CD8-positive, alpha-beta memory T cell (primary cell): ENCODE measurements around the gene ACADVL. TPM values are rescaled to one million over a fixed set of nuclear protein-coding genes. Genes with fewer than 3 reads are reported as not detected.

ENCODE experiments used
- CTCF ChIA-PET: fragments of 350-600 bp; sonication (Branson Sonifier 250); formaldehyde crosslinking; loops from one replicate; lab custom pipeline; 2021; ENCODE audit warnings: antibody characterized with exemption; lab: Charles Lee
- POLR2A ChIA-PET: fragments of 350-600 bp; sonication (Branson Sonifier 250); formaldehyde crosslinking; loops from one replicate; lab custom pipeline; 2021; ENCODE audit warnings: antibody characterized with exemption; lab: Charles Lee
- DNase-seq, 5 donors: peaks; one replicate each; pipeline versions ENCODE4 v3.0.0 to v3.0.0-alpha.2; 2020 to 2022; ENCODE audit warnings: mixed read lengths in 1 of 5
- H3K27ac ChIP-seq: one replicate; pipeline ENCODE4 v1.7.0; 2013; ENCODE audit warnings: low read depth, mild to moderate bottlenecking, low read length, moderate library complexity
- H3K27me3 ChIP-seq: 2 replicates; pipeline ENCODE4 v1.7.0; 2013; ENCODE audit warnings: low read length, mild to moderate bottlenecking; ENCODE audit not compliant: insufficient read depth, poor library complexity, severe bottlenecking
- H3K36me3 ChIP-seq: 2 replicates; pipeline ENCODE4 v1.7.0; 2013; ENCODE audit warnings: mild to moderate bottlenecking, low read length, moderate library complexity; ENCODE audit not compliant: insufficient read depth
- H3K4me1 ChIP-seq: 2 replicates; pipeline ENCODE4 v1.7.0; 2013; ENCODE audit warnings: mild to moderate bottlenecking, low read length, moderate library complexity; ENCODE audit not compliant: insufficient read depth
- H3K4me3 ChIP-seq: 2 replicates; pipeline ENCODE4 v1.7.0; 2013; ENCODE audit warnings: mild to moderate bottlenecking, low read length
- H3K9me3 ChIP-seq: 2 replicates; pipeline ENCODE4 v1.7.0; 2013; ENCODE audit warnings: mild to moderate bottlenecking, low read length
- H3K27ac Mint-ChIP-seq, 8 donors: one replicate each; pipeline ENCODE4 v1.8.0; 2020 to 2021; ENCODE audit warnings: mixed read lengths in 8 of 8, mild to moderate bottlenecking in 6 of 8, inconsistent platforms in 3 of 8, moderate library complexity in 3 of 8
- H3K27me3 Mint-ChIP-seq, 2 donors: one replicate each; pipeline ENCODE4 v1.8.0; 2020 to 2021; ENCODE audit warnings: mixed read lengths in 2 of 2, mild to moderate bottlenecking in 1 of 2, moderate library complexity in 1 of 2
- H3K36me3 Mint-ChIP-seq, 3 donors: one replicate each; pipeline ENCODE4 v1.8.0; 2020 to 2021; ENCODE audit warnings: mixed read lengths in 3 of 3, inconsistent platforms in 1 of 3, mild to moderate bottlenecking in 1 of 3
- H3K4me1 Mint-ChIP-seq, 3 donors: one replicate each; pipeline ENCODE4 v1.8.0; 2020 to 2021; ENCODE audit warnings: mixed read lengths in 3 of 3, inconsistent platforms in 1 of 3, mild to moderate bottlenecking in 1 of 3
- H3K4me3 Mint-ChIP-seq, 7 donors: one replicate each; pipeline ENCODE4 v1.8.0; 2020 to 2021; ENCODE audit warnings: mixed read lengths in 7 of 7, mild to moderate bottlenecking in 6 of 7, moderate library complexity in 4 of 7, inconsistent platforms in 2 of 7
- H3K9me3 Mint-ChIP-seq, 5 donors: one replicate each; pipeline ENCODE4 v1.8.0; 2020 to 2022; ENCODE audit warnings: mixed read lengths in 5 of 5, mild to moderate bottlenecking in 3 of 5, moderate library complexity in 2 of 5, inconsistent platforms in 1 of 5
- polyA plus RNA-seq: library from polyadenylated mRNA; unstranded; fragments of 300-500 nt; fragmentation: Illumina TruSeq; gene quantifications from one replicate; pipeline ENCODE4 v1.2.3, GENCODE V29; 2021
- total RNA-seq, 2 experiments: library from RNA; stranded (reverse); gene quantifications; one replicate each; pipeline ENCODE4 v1.2.3, GENCODE V29; 2021

The ACADVL gene
- total and polyA plus RNA-seq, 3 experiments from 2014 or later = 109 to 288 (median 281) TPM

GRCh38 chr17:7246779-7247178 is 27.0 kb downstream of the ACADVL start:
- H3K27me3 ChIP-seq = no peaks in the 10 kb centered on the region
- H3K4me1 ChIP-seq = peaks cover 31% of the 10 kb centered on the region
- H3K27me3 Mint-ChIP-seq = peaks cover 0 to 7% of the 10 kb centered on the region in 2 donors
- POLR2A ChIA-PET = no interaction called here
- H3K4me3 ChIP-seq = no peak overlapping the region
- H3K36me3 ChIP-seq = peaks cover 25% of the 10 kb centered on the region
- H3K9me3 Mint-ChIP-seq = peaks cover 0 to 3% (median 0%) of the 10 kb centered on the region in 5 donors
- peaks cover 40 to 48% (median 44%) of the 10 kb centered on the region in 3 donors for H3K4me1 Mint-ChIP-seq
- no peak overlapping the region for H3K27ac ChIP-seq
- H3K4me3 Mint-ChIP-seq = peak overlapping the region in 3 of 7 donors; percentile 27 to 64 (median 34)
- peak overlapping the region in 4 of 8 donors; percentile 32 to 95 (median 76) for H3K27ac Mint-ChIP-seq
- H3K9me3 ChIP-seq = no peaks in the 10 kb centered on the region
- peaks cover 0 to 49% (median 14%) of the 10 kb centered on the region in 3 donors for H3K36me3 Mint-ChIP-seq
- DNase-seq = no peak
- CTCF ChIA-PET = interaction anchor here (1.6 kb wide), 1 partner anchor 27 kb away, joined by 4 read pairs; the partner anchor contains the start of genes ACADVL and DLG4

GRCh38 chr17:7248796-7249195 is 29.1 kb downstream of the ACADVL start:
- H3K36me3 Mint-ChIP-seq = peaks cover 0 to 50% (median 16%) of the 10 kb centered on the region in 3 donors
- H3K4me3 ChIP-seq = no peak overlapping the region
- H3K27ac ChIP-seq = no peak overlapping the region
- H3K27me3 ChIP-seq = no peaks in the 10 kb centered on the region
- no peak for DNase-seq
- peaks cover 33% of the 10 kb centered on the region for H3K4me1 ChIP-seq
- peaks cover 0 to 2% of the 10 kb centered on the region in 2 donors for H3K27me3 Mint-ChIP-seq
- H3K4me1 Mint-ChIP-seq = peaks cover 39 to 47% (median 46%) of the 10 kb centered on the region in 3 donors
- no peaks in the 10 kb centered on the region for H3K9me3 Mint-ChIP-seq
- ChIA-PET CTCF (interaction anchor here (1.9 kb wide), 1 partner anchor 9 kb away, joined by 5 read pairs; no protein-coding TSS in a partner anchor), POLR2A (no interaction called here)
- peaks cover 25% of the 10 kb centered on the region for H3K36me3 ChIP-seq
- H3K9me3 ChIP-seq = no peaks in the 10 kb centered on the region
- peak overlapping the region; percentile 37 to 95 (median 93) for H3K4me3 Mint-ChIP-seq
- peak overlapping the region in 3 of 8 donors; percentile 35 to 91 (median 63) for H3K27ac Mint-ChIP-seq

DNA sequence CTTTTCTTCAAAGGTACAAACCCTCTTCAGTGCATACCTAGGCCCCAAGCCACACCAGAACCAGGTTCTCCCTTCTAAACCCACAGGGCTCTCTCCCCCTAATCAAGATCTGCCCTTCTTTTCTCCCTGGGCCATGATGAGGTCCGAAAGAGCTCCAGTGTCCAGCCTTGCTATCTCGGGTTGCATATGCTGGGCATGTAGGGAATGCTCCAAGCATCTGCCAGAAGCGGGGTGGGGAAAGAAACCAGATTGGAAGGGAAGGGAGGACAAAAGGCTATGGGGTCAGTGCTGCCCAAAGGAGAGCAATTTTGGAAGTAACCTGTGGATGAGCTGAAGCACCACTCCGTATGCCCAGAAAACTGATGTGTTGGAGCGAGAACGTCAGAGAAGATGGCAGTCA is 29.5 kb downstream of the ACADVL start:
- no peak overlapping the region for H3K4me3 ChIP-seq
- H3K27ac ChIP-seq = no peak overlapping the region
- H3K27ac Mint-ChIP-seq = peak overlapping the region in 2 of 8 donors; percentile 76 to 91
- ChIA-PET POLR2A (no interaction called here), CTCF (interaction anchor here (1.0 to 1.9 kb wide), 2 partner anchors 9 to 47 kb away, joined by 3 to 5 read pairs; no protein-coding TSS in a partner anchor)
- no peaks in the 10 kb centered on the region for H3K9me3 ChIP-seq
- H3K27me3 Mint-ChIP-seq = peaks cover 0 to 2% of the 10 kb centered on the region in 2 donors
- peaks cover 26% of the 10 kb centered on the region for H3K36me3 ChIP-seq
- H3K36me3 Mint-ChIP-seq = peaks cover 0 to 50% (median 18%) of the 10 kb centered on the region in 3 donors
- DNase-seq = no peak
- peak overlapping the region; percentile 66 to 95 (median 93) for H3K4me3 Mint-ChIP-seq
- no peaks in the 10 kb centered on the region for H3K9me3 Mint-ChIP-seq
- H3K4me1 Mint-ChIP-seq = peaks cover 41 to 51% (median 46%) of the 10 kb centered on the region in 3 donors
- peaks cover 33% of the 10 kb centered on the region for H3K4me1 ChIP-seq
- no peaks in the 10 kb centered on the region for H3K27me3 ChIP-seq

GRCh38 chr17:7249830-7250229 is 30.1 kb downstream of the ACADVL start:
- Histone ChIP-seq H3K4me3 (peak overlapping the region; percentile 68), H3K9me3 (no peaks in the 10 kb centered on the region), H3K36me3 (peaks cover 24% of the 10 kb centered on the region), H3K4me1 (peaks cover 33% of the 10 kb centered on the region), H3K27ac (peak overlapping the region; percentile 97), H3K27me3 (no peaks in the 10 kb centered on the region)
- H3K4me3 Mint-ChIP-seq = peak overlapping the region; percentile 70 to 98 (median 93)
- H3K36me3 Mint-ChIP-seq = peaks cover 0 to 50% (median 14%) of the 10 kb centered on the region in 3 donors
- H3K27ac Mint-ChIP-seq = peak overlapping the region in 6 of 8 donors; percentile 46 to 96 (median 96)
- H3K9me3 Mint-ChIP-seq = no peaks in the 10 kb centered on the region
- peaks cover 0 to 2% of the 10 kb centered on the region in 2 donors for H3K27me3 Mint-ChIP-seq
- CTCF ChIA-PET = interaction anchor here (1.0 to 1.9 kb wide), 2 partner anchors 10 to 47 kb away, joined by 3 to 5 read pairs; no protein-coding TSS in a partner anchor
- H3K4me1 Mint-ChIP-seq = peaks cover 41 to 55% (median 46%) of the 10 kb centered on the region in 3 donors
- DNase-seq = no peak
- POLR2A ChIA-PET = interaction anchor here (2.5 kb wide), 1 partner anchor 10 kb away, joined by 16 read pairs; the partner anchor contains the start of gene PHF23

- Mint-ChIP-seq H3K36me3 (peaks cover 0 to 51% (median 14%) of the 10 kb centered on the region in 3 donors), H3K27ac (peak overlapping the region; percentile 86 to 100 (median 96)), H3K4me1 (peaks cover 41 to 55% (median 46%) of the 10 kb centered on the region in 3 donors), H3K27me3 (peaks cover 0 to 2% of the 10 kb centered on the region in 2 donors), H3K4me3 (peak overlapping the region; percentile 94 to 98 (median 96)), H3K9me3 (no peaks in the 10 kb centered on the region)
- CTCF ChIA-PET = interaction anchor here (1.1 to 1.2 kb wide), 2 partner anchors 8 to 13 kb away, joined by 4 to 6 read pairs; partner anchors contain the start of gene GABARAP
- no peaks in the 10 kb centered on the region for H3K9me3 ChIP-seq
- POLR2A ChIA-PET = interaction anchor here (0.7 to 2.5 kb wide), 5 partner anchors 8 to 868 kb away, joined by 3 to 16 read pairs (median 6); partner anchors contain the start of genes DVL2, GABARAP and PHF23
- H3K4me3 ChIP-seq = peak overlapping the region; percentile 68
- peaks cover 33% of the 10 kb centered on the region for H3K4me1 ChIP-seq
- H3K36me3 ChIP-seq = peaks cover 23% of the 10 kb centered on the region
- H3K27ac ChIP-seq = peak overlapping the region; percentile 97
- H3K27me3 ChIP-seq = no peaks in the 10 kb centered on the region
- peak in 2 of 5 donors; percentile 10 to 35 for DNase-seq
These were observed 31.2 kb downstream of the ACADVL start for GRCh38 chr17:7250695-7251627.

- peak within 1 kb of the TSS; percentile 97 to 100 (median 99) for H3K27ac Mint-ChIP-seq
- peaks cover 0 to 2% of the 10 kb centered on the region in 2 donors for H3K27me3 Mint-ChIP-seq
- DNase-seq = peak in 4 of 5 donors; percentile 98 to 100 (median 98)
- H3K4me1 Mint-ChIP-seq = peaks cover 38 to 55% (median 41%) of the 10 kb centered on the region in 3 donors
- Histone ChIP-seq H3K9me3 (no peaks in the 10 kb centered on the region), H3K27me3 (no peaks in the 10 kb centered on the region), H3K4me3 (peak within 1 kb of the TSS; percentile 85), H3K4me1 (peaks cover 33% of the 10 kb centered on the region), H3K27ac (peak within 1 kb of the TSS; percentile 97), H3K36me3 (peaks cover 16% of the 10 kb centered on the region)
- ChIA-PET POLR2A (interaction anchor here (0.7 to 2.5 kb wide), 5 partner anchors 9 to 868 kb away, joined by 3 to 16 read pairs (median 6); partner anchors contain the start of genes DVL2, GABARAP and PHF23), CTCF (interaction anchor here (1.1 to 1.2 kb wide), 2 partner anchors 9 to 13 kb away, joined by 4 to 6 read pairs; partner anchors contain the start of gene GABARAP)
- H3K4me3 Mint-ChIP-seq = peak within 1 kb of the TSS; percentile 94 to 98 (median 96)
- peaks cover under 1 to 50% (median 10%) of the 10 kb centered on the region in 3 donors for H3K36me3 Mint-ChIP-seq
- H3K9me3 Mint-ChIP-seq = no peaks in the 10 kb centered on the region
These were observed 32.0 kb downstream of the ACADVL start, which contains the start of gene CTDNEP1 for GRCh38 chr17:7251661-7252175. Gene CTDNEP1 (minus strand): TSS chr17:7251734. CDS start chr17:7251296, 438 bp downstream.
